Spleen (tissue), 11 donors: ENCODE results near the gene SPOP. TPM values are rescaled to one million over a fixed set of nuclear protein-coding genes. Genes with fewer than 3 reads are reported as not detected.
A peak's percentile ranks its signal among the peaks of the same experiment; 100 is the strongest.
"Not testable (repeated sequence)": the region's sequence is repeated elsewhere in the genome, so short reads cannot be mapped to it uniquely, and the experiment has no call there.

Source experiments
- DNase-seq: peaks from one replicate; pipeline ENCODE4 v3.0.0-alpha.2; 2020
- H3K27ac ChIP-seq, 8 donors: fragments of 200-600 bp; sonication (generic) in 7 of 8; 1 replicate in 4 of 8; 2 replicates in 4 of 8; pipeline versions ENCODE4 v1.5.0 to v1.8.0; 2016 to 2021; ENCODE audit warnings: inconsistent platforms in 4 of 8, mild to moderate bottlenecking in 4 of 8, moderate library complexity in 1 of 8
- H3K27me3 ChIP-seq, 7 donors: fragments of 200-600 bp; sonication (generic) in 6 of 7; replicated peaks in 1 of 7; 1 replicate in 4 of 7; 2 replicates in 3 of 7; pipeline versions ENCODE4 v1.5.0 to v1.8.0; 2016 to 2021; ENCODE audit warnings: inconsistent platforms in 3 of 7, mild to moderate bottlenecking in 1 of 7
- H3K36me3 ChIP-seq, 6 donors: fragments of 200-600 bp; sonication (generic) in 5 of 6; 1 replicate in 4 of 6; 2 replicates in 2 of 6; pipeline versions ENCODE4 v1.5.0 to v1.8.0; 2016 to 2021; ENCODE audit warnings: inconsistent platforms in 2 of 6
- H3K4me1 ChIP-seq, 6 donors: fragments of 200-600 bp; sonication (generic) in 5 of 6; 1 replicate in 3 of 6; 2 replicates in 3 of 6; pipeline versions ENCODE4 v1.5.0 to v1.8.0; 2016 to 2021; ENCODE audit warnings: inconsistent platforms in 3 of 6
- H3K4me3 ChIP-seq, 8 donors: fragments of 200-600 bp; sonication (generic) in 7 of 8; 1 replicate in 4 of 8; 2 replicates in 4 of 8; pipeline versions ENCODE4 v1.5.0 to v1.8.0; 2016 to 2021; ENCODE audit warnings: inconsistent platforms in 4 of 8, mild to moderate bottlenecking in 4 of 8, moderate library complexity in 2 of 8
- H3K9me3 ChIP-seq, 8 donors: fragments of 200-600 bp; sonication (generic) in 7 of 8; 1 replicate in 4 of 8; 2 replicates in 4 of 8; pipeline versions ENCODE4 v1.5.0 to v1.8.0; 2016 to 2021; ENCODE audit warnings: inconsistent platforms in 4 of 8
- POLR2A ChIP-seq, 3 donors: fragments of 450-650 bp; IDR thresholded peaks; one replicate each; pipeline ENCODE4 v1.5.1; 2017; ENCODE audit warnings: antibody characterized with exemption in 3 of 3, mild to moderate bottlenecking in 1 of 3
- POLR2AphosphoS5 ChIP-seq, 3 donors: sonication (generic); formaldehyde crosslinking; IDR thresholded peaks; one replicate each; pipeline ENCODE4 v1.5.1; 2017; ENCODE audit warnings: antibody characterized with exemption in 3 of 3
- WGBS, 5 donors: extraction: QIAGEN DNeasy Blood & Tissue Kit in 3 of 5; methylation state at CpG; one replicate each; pipeline versions ENCODE4 v1.1.5 to v1.1.7; 2013 to 2018; 5-methylcytosine and 5-hydroxymethylcytosine counted together
- intact Hi-C: fragments of 100-400 bp; cut with DNase I; formaldehyde crosslinking; loops from one replicate; pipeline ENCODE4 v1.15.0; 2023; ENCODE audit warnings: low total_unique reads
- polyA plus RNA-seq, 3 donors: library from polyadenylated mRNA; stranded (reverse); fragments of 200-250 nt; gene quantifications; one replicate each; pipeline ENCODE4 v1.2.1, GENCODE V29; 2013
- total RNA-seq, 7 donors: library from RNA; depleted of rRNA in 3 of 7; stranded (reverse); fragments of >200 nt in 3 of 7; fragmentation: NEBNext Ultra II Directional in 4 of 7; extraction: Animal tissue kit (Norgen Biotek cat#: 25700) in 4 of 7; gene quantifications; one replicate each; pipeline versions ENCODE4 v1.1.0 to v1.2.1, GENCODE V29; 2016 to 2021
- TF ChIP-seq, protein P1 (sequence below), 11 experiments: fragments of 200-600 bp in 7 of 11; fragments of 450-650 bp in 4 of 11; sonication (generic) in 4 of 11; IDR thresholded peaks in 8 of 11; conservative IDR thresholded peaks in 3 of 11; 1 replicate in 7 of 11; 2 replicates in 4 of 11; pipeline versions ENCODE4 v1.4.0 to v1.8.0; 2016 to 2021; ENCODE audit warnings: antibody characterized with exemption in 11 of 11, inconsistent platforms in 4 of 11, mild to moderate bottlenecking in 1 of 11
- donor health status: healthy with polysubstance abuse.
- donor health status: DM: no; HTN: no; CAD: no; lungs with moderate emphysema.
- donor health status: DM: no; HTN: no; CAD: no.
- donor health status: Bipolar disorder and iron deficiency.
- donor health status: healthy.
- donor health status: DM: no; HTN: no; CAD: no.
- donor health status: DM: yes; HTN: yes; CAD: no.

The SPOP gene
- total and polyA plus RNA-seq, 10 donors: 23.7 to 86.4 (median 67.8) TPM

DNA sequence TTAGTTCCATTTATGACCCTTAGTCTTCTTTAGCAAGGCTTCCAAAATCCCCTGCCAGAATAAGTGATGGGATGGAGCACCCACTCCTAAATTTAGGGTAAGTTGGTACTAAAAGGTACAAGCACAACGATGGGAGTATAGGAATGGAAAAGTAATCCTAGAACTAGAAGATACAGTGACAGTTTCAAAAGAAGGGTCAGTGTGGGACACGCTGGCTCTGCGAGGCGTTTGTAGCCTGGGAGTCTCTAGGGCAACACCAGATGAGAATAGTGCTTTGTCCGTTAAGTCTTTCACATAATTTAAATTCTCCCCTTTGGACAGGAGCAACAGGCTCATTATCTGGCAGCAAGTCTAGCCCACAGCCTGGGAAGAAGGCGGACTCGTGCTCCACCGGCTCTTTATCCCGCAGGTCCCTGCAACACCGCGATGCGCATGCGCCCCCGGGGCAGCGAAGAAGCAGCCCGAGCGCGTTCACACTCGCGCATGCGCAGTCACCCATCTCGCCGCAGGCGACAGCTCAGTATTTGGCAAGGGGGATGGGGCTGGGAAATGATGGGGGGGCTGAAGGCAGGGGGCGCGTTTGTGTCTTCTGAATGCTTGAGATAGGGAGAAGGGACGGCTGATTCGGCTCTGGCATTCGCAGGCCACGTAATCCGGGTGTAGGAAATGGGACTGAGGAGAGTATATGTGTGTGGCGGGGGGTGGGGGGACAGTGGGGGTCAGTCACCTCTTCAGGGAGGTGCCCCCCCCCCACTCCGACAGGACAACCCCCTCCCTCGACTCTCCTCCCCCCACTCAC, 564 bp downstream of the SPOP start:
- TF ChIP-seq, protein P1, sequence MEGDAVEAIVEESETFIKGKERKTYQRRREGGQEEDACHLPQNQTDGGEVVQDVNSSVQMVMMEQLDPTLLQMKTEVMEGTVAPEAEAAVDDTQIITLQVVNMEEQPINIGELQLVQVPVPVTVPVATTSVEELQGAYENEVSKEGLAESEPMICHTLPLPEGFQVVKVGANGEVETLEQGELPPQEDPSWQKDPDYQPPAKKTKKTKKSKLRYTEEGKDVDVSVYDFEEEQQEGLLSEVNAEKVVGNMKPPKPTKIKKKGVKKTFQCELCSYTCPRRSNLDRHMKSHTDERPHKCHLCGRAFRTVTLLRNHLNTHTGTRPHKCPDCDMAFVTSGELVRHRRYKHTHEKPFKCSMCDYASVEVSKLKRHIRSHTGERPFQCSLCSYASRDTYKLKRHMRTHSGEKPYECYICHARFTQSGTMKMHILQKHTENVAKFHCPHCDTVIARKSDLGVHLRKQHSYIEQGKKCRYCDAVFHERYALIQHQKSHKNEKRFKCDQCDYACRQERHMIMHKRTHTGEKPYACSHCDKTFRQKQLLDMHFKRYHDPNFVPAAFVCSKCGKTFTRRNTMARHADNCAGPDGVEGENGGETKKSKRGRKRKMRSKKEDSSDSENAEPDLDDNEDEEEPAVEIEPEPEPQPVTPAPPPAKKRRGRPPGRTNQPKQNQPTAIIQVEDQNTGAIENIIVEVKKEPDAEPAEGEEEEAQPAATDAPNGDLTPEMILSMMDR (IDR thresholded peaks at IDR 0.05 in 8 of 11, conservative IDR thresholded peaks at IDR 0.05 in 3 of 11): peak in 4 of 11 experiments; percentile 5 to 22 (median 15)
- no peak for TF ChIP-seq POLR2AphosphoS5 (IDR thresholded peaks at IDR 0.05)
- DNase-seq: peak; percentile 98
- H3K4me3 ChIP-seq: peak overlapping the region; percentile 41 to 77 (median 61)
- H3K9me3 ChIP-seq: no peaks in the 10 kb centered on the region
- H3K27ac ChIP-seq: peak overlapping the region; percentile 94 to 100 (median 98)
- peaks cover 31 to 69% (median 58%) of the 10 kb centered on the region in 6 donors for H3K4me1 ChIP-seq
- H3K27me3 ChIP-seq: no peaks in the 10 kb centered on the region
- intact Hi-C loops: no loop called here
- H3K36me3 ChIP-seq: peaks cover 0 to 34% (median 1%) of the 10 kb centered on the region in 6 donors
- 0 to 2% (median 0%) methylated on average over 22 to 34 of the region's 34 CpGs for WGBS, 5 donors

DNA sequence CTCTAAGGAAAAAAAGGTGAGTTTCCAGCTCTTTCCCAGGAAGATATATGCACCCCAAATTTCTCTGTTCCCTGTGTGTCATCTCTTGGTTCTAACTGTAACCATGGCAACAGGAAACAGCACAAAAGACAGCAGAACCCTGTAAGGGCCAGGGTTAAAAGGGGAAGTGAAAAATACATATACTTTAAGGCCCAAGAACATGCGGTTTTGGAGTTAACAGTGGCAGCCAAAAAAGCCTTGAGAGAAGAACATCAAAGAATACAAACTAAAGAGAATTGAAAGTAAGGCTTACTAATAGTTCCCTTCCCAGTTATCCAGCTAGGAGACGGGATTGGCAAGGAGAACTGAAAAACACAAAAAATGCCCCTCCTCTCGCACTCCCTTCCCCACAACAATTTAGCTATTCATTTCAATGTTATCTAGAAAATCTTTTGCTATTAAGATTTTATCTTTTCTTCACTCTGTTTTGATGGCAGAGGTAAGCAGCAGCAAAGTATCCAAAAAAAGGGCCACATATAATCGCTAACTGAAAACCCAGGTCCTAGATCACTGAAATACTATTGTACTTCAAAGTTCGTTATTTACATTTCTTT, 1.5 kb downstream of the SPOP start:
- peak overlapping the region in 7 of 8 donors; percentile 41 to 77 (median 58) for H3K4me3 ChIP-seq
- intact Hi-C loops: no loop called here

DNA sequence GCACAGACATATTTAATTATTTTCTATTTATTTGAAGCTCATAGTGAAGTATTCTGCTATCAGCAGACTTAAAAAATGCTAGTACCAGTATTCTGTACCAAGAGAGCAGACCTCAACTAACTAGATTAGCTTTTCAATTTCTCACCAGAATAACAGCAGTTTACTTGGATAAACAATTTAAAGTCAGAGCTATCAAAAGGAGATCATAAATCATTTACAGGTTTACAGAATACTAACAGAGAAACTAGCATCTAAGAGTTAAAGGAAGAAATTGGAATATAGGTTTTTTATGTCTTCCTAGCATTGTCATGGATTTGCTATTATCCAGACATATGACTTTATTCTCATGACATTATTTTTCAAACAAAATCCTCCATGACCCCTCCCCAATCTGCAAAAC, 3.4 kb downstream of the SPOP start:
- H3K36me3 ChIP-seq: peaks cover 0 to 45% (median 1%) of the 10 kb centered on the region in 6 donors
- TF ChIP-seq, protein P1 (IDR thresholded peaks at IDR 0.05 in 8 of 11, conservative IDR thresholded peaks at IDR 0.05 in 3 of 11): no peak
- no peak for TF ChIP-seq POLR2AphosphoS5 (IDR thresholded peaks at IDR 0.05)
- TF ChIP-seq POLR2A (IDR thresholded peaks at IDR 0.05): no peak
- H3K27me3 ChIP-seq: no peaks in the 10 kb centered on the region
- no peak for DNase-seq
- no peaks in the 10 kb centered on the region for H3K9me3 ChIP-seq
- peaks cover 35 to 85% (median 77%) of the 10 kb centered on the region in 6 donors for H3K4me1 ChIP-seq
- intact Hi-C loops: no loop called here
- H3K27ac ChIP-seq: no peak overlapping the region
- H3K4me3 ChIP-seq: no peak overlapping the region

More for the DNA sequence above, 1.5 kb downstream of the SPOP start:
- no peaks in the 10 kb centered on the region for H3K9me3 ChIP-seq
- TF ChIP-seq, protein P1 (IDR thresholded peaks at IDR 0.05 in 8 of 11, conservative IDR thresholded peaks at IDR 0.05 in 3 of 11): no peak
- no peak for TF ChIP-seq POLR2A (IDR thresholded peaks at IDR 0.05)
- TF ChIP-seq POLR2AphosphoS5 (IDR thresholded peaks at IDR 0.05): no peak
- peaks cover 33 to 70% (median 62%) of the 10 kb centered on the region in 6 donors for H3K4me1 ChIP-seq
- WGBS, 5 donors: 18 to 30% (median 22%) methylated on average over 5 of the region's 5 CpGs
- H3K27me3 ChIP-seq: no peaks in the 10 kb centered on the region
- peak overlapping the region; percentile 29 to 100 (median 98) for H3K27ac ChIP-seq
- peaks cover 0 to 42% (median 1%) of the 10 kb centered on the region in 6 donors for H3K36me3 ChIP-seq
- no peak for DNase-seq

DNA sequence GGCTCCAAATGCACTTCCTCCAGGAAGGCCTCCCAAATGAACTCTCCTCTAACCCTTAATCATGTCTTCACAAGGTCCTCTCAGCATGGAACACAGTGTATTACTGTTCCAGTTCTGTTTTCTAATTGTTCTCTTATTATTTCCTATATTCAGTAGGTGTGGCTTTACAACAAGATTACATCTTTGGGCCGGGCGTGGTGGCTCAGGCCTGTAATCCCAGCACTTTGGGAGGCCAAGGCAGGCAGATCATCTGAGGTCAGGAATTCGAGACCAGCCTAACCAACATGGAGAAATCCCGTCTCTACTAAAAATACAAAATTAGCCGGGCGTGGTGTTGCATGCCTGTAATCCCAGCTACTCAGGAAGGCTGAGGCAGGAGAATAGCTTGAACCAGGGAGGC, 4.2 kb downstream of the SPOP start:
- H3K4me3 ChIP-seq, H3K9me3 ChIP-seq, H3K27me3 ChIP-seq, intact Hi-C loops: not testable (repeated sequence)
- Histone ChIP-seq H3K27ac (peak overlapping the region in 2 of 8 donors; percentile 21 to 28), H3K36me3 (peaks cover 0 to 45% (median 1%) of the 10 kb centered on the region in 6 donors), H3K4me1 (peaks cover 35 to 94% (median 81%) of the 10 kb centered on the region in 6 donors)
- peak; percentile 51 for DNase-seq
- WGBS, 5 donors: 80 to 86% (median 81%) methylated on average over 6 of the region's 6 CpGs
